NCI-H82 treated with DMSO at 0.1 percent for 48 hours (cell line): ENCODE data around the gene CDCA4.
A peak's percentile ranks its signal among the peaks of the same experiment; 100 is the strongest.
"Not testable (repeated sequence)": the region's sequence is repeated elsewhere in the genome, so short reads cannot be mapped to it uniquely, and the experiment has no call there.

Experiments used
- DNase-seq: peaks from one replicate; lab custom pipeline; 2025; ENCODE audit not compliant: unreplicated experiment; lab: John Stamatoyannopoulos, UW

CDCA4 gene

GRCh38 chr14:105058521-105059034 lies 37.7 kb upstream of the CDCA4 start:
- DNase-seq, result no peak

DNA sequence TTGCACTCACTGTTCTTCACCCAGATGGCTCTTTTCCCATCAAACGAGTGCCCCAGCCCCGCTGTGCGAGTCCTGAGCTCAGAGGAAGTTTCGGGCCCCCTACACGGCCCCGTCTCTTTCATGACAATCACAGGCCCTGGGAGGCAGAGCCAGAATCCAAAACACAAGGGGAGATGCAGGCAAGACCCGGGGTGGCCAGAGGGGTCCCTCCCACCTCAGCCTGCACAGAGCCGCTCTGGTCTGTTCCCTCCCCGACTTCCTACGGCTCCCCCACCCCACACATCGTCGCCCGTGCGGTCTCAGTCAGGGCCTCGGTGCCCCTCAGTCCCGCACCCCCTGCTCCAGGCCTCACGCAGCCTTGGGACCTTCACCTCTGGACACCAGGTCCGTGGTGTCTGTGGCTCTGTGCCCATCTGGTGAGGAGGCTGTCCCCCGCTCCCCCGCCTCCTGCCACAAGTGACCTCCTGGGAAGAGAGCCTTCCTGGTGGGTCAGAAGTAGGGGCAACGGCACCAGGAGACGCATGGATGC lies 35.5 kb upstream of the CDCA4 start:
- no peak for DNase-seq

DNA sequence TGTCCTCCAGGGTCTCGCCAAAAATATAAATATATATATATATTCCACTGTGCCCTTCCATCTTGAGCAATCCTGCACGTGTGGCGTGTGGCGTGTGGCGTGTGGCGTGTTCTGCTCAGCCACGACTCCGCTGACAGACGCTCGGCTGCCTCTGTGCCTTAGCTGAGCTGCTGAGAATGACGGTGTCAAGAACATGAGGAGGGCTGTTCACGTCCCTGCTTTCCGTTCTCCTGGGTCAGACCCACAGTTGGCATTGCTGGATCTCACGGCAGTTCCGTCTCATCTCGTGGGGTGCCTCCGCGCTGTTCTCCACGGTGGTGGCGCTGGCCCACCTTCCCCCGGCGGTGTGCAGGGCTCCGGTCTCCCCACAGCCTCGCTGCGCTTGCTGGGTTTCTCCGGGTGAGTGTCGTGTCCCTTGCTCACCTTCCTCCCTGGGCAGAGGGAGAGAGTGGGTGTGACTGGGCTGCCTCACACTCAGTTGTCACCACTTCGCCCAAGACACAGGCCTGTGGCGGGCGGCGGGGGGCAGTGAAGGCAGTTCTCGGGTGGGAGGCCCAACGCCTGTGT lies 34.9 kb upstream of the CDCA4 start:
- no peak for DNase-seq

- no peak for DNase-seq
These were observed 34.5 kb upstream of the CDCA4 start for GRCh38 chr14:105055334-105055733.

- DNase-seq, result no peak
These were observed 33.1 kb upstream of the CDCA4 start for GRCh38 chr14:105053996-105054395.

- peak; percentile 89 for DNase-seq
These were observed 32.5 kb upstream of the CDCA4 start for GRCh38 chr14:105053421-105053820.

- no peak for DNase-seq
These were observed 31.2 kb upstream of the CDCA4 start for GRCh38 chr14:105052110-105052458.

DNA sequence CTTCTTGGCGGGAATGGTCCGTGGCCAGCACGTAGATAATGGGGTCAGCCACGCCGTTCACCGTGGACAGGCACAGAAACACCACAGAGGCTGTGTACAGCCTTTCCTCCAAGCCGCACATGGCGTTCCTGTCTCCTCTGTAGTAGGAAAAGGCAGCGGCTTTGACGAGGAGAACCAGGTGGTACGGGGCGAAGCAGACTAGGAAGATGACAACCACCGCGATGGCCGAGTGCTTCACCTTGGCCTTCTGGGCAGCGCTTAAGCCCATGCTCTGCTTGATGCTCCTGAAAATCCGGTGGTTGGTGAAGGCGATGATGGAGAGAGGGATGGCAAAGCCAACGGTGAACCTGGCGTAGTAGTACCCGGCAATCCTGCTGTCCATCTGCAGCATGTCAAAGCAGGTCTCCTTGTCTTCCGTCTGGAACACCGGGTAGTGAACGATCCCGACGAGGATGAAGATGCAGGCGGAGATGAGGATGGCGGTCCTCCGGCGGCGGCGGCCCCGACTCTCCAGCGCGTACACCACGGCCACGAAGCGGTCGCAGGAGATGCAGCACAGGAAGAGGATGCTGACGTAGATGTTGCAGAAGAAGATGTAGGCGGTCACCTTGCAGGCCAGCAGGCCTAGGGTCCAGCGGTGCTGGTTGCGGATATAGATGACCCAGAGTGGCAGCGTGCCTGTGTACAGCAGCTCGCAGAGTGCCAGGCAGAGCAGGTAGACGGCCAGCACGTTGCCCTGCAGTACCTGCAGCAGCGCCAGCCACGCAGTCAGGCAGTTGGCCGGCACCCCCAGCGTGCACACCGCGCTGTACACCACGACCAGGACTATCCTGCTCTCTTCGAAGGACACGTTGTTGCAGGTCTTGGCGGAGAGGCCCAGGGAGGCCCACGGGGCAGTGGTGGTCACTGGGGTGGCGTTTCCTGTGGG lies 30.6 kb upstream of the CDCA4 start:
- no peak for DNase-seq

DNA sequence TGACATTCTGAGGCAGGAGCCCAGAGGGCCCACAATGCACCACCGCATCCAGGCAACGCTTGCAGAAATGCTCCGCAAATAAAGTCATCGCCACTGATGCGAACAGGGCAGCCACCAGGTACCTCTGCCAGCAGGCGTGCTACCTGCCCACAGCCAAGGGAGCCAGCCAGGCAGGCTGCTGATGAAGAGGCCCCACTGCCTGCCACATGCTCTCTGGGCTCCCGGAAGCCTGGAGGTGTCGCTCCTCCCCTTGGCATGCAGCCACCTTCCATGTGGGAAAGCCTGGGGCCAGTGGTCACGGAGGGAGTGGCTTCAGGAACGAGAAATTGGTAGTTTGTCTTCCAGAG lies 29.6 kb upstream of the CDCA4 start:
- DNase-seq, result no peak

DNA sequence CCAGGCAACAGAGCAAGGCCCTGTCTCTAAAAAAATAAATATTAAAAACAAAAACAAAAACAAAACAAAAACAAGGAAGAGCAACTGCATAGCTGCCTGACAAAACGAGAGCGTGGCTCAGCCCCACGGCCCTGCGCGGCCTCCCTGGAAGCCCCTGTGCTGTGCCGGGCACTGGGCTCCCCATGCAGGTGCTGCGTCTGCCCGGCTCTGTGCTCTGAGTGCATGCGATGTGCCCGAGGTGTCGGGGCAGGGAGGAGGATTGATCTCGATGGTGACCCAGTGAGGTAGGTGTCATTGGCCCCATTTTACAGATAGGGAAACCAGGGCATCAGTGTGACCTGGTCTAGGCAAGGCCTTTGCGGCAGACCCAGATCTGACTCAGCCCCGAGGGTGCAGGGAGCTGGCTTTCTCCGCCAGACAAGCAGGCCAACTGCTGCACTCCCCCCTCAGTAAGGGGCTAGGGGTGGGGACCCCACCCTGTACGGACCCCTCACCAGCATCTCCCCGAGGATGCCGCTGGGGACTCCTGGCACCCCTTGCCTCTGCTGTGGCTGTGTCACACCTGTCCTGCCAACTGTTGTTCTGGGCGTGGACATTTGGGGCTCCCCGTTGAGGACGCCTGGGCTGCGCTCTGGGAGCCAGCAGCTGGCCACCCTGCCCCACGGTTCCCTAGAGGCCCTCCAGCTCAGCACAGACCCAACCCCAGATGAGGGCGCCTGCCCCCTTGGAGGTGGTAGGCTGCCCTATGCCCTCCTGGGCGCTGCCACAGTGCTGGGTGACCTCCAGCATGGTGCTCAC lies 29.1 kb upstream of the CDCA4 start:
- no peak for DNase-seq

DNA sequence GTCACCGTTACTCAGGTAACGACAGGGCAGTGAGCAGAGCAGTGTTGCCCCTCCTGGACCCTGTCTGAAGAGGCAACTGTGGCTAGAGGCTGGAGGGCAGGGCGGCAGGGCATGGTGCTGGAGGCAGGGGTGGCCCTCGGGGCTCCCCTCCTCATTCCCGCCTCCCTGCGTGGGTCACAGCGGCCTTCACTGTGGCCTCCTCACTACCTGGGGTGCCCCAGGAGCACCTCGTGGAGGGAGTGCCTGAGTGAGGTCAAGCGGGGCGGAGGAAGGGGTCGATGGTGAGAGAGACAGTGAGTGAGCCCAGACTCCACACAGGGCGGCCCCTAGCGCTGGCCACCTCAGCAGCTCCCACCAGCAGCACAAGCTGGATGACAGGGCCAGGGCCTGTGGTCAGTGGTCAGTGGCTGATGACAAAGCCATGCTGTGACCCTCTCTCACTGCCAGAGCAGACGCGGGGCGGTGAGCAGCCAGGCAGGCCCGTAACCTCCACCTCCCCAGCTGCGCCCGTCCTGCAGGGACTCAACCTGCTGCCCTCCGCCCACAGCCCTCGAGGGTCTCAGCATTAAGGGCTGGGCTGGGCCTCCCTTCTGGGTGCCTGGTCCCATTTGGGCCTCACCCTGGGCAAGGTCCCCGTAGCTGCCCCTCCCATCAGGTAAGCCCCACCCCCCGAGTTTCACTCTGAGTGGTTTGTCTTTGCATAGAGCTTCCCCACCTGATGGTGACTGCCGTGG lies 26.6 kb upstream of the CDCA4 start:
- no peak for DNase-seq

- DNase-seq, result no peak
These were observed 26.0 kb upstream of the CDCA4 start for GRCh38 chr14:105046891-105047282.

DNA sequence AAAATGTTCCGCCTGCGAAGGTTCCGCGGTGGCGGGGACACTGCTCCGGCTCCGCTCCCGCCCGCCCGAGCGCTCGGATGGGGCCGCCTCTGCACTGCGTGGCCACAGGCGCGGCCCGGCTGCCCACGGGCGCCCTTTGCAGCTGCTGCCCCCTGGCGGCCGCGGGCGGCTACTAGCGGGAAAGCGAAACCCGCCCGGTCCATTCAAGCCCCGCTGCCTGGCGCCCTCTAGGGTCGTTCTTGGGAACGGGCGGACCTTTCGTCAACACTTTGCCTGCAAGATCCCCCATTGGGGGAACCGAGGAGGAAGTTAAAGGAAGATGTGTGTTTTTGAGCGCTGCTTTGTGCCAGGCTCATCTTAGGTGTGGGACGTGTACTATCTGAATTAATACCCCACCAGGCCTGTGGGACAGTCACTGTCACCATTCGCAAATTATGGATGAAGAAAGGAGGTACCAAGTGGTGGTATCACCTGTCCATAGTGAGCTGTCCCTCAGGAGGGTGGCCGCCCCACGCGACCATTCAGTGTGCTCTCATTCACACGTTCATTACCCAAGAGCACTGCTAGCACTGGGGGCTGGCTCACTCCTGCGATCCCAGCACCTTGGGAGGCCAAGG lies 24.9 kb upstream of the CDCA4 start:
- DNase-seq, result peak; percentile 52

DNA sequence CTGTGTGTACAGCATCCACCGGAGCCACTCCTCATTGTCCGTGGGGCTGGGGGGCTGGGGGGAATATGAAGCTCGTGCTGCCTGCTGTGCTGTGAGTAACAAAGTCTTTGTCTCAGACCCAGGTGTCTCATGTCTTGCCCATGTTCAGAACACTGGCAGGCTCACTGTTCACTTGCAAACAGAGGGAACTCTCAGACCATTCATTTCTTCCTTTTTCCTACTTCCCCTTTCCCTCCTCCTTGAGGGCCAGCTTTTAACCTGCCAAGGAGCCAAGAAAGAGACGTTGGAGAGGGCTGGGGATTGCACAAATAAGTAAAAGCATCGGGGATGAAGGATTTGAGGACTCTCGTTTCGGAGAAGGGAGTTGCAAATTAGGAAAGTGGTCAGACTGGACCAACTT lies 22.8 kb upstream of the CDCA4 start:
- DNase-seq, result no peak

- DNase-seq, result no peak
These were observed 21.9 kb upstream of the CDCA4 start for GRCh38 chr14:105042813-105043212.

DNA sequence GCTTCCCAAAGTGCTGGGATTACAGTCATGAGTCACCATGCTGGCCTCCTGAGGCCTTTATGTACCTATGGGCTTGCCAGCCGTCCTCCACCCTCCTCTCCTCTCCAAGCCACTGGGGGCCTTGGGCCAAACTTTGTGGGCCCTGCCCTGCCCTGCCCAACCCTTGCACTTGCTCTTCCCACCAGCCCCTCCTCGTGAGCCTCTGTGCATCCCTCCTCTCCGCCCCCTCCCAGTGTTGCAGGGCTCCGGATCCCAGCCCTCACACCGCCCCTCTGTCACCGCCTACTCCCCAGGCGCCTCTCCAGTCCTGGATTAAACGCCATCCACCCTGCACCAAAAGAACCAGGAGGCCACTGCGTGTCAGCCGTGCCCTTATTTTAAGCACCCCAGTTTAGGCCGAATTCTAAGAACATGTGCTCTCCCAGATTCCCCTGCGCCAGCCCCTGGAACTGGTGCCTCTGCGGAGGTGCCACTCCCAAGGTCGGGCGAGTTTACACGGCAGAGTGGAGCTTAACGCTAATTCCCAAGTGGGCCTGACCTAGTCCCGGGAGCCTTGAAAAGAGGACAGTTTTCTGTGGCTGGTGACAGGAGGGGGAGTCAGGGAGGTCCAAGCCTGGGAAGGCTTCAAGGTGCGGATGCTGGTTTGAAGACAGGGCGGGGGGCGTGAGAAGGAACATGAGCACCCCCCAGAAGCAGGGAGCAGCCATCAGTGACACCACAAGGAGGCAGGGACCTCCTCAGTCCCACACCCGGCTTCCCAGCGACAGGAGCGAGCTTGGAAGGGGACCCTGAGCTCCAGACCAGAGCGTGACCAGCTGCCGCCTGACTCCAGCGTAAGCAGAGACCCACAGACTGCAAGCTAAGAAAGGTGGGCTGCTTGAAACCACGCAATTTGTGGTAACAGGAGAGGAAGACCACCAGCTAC lies 21.2 kb upstream of the CDCA4 start:
- DNase-seq, result no peak

- peak; percentile 49 for DNase-seq
These were observed 18.7 kb upstream of the CDCA4 start for GRCh38 chr14:105039458-105040205.

GRCh38 chr14:105035616-105036015 lies 14.7 kb upstream of the CDCA4 start:
- not testable (repeated sequence) for DNase-seq
